GM21723 (cell line): ENCODE measurements around the gene PPP1R12C.
"Not testable (repeated sequence)": the region's sequence is repeated elsewhere in the genome, so short reads cannot be mapped to it uniquely, and the experiment has no call there.

Experiments
- ATAC-seq: cut with Tn5 transposase; IDR thresholded peaks from one replicate; pipeline ENCODE4 v1.9.1; 2021; ENCODE audit warnings: mild to moderate bottlenecking, moderate library complexity; ENCODE audit not compliant: unreplicated experiment

The PPP1R12C gene

GRCh38 chr19:55076321-55076720 lies 41.1 kb downstream of the PPP1R12C start:
- no peak for ATAC-seq

DNA sequence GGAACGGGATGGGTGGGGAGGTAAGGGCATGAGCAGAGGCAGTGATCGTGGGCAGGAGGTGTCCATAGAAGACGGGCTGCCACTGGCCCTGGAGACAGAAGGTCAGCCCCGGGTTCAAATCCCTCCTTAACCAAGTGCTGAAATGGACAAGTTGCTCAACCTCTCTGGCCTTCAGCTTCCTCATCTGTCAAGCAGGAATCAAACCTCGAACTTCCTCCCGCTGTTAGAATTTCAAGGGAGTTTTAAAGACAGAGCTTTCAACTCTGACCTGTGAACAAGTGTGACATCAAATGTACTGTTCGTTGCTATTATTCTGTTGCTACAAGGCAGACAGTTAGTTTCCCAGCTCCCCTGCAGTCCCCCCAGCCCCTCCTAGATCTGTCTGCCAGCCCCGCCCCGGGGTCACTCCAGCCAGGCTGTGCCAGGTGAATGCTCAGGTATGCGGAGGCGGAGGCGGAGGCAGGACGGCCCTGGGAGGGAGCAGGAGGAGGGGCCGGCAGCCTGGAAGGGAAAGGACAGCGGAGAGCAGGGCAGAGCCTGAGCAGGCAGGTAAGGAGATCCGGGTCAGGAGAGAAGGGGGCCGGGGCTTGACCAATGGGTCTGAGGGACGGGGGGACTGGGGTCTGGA lies 42.0 kb downstream of the PPP1R12C start, which contains the start of gene EPS8L1:
EPS8L1 (plus strand) TSS at position 499 of the 628 bp plus-strand sequence. CDS start 576 bp downstream, outside the sequence.
- ATAC-seq, result no peak

DNA sequence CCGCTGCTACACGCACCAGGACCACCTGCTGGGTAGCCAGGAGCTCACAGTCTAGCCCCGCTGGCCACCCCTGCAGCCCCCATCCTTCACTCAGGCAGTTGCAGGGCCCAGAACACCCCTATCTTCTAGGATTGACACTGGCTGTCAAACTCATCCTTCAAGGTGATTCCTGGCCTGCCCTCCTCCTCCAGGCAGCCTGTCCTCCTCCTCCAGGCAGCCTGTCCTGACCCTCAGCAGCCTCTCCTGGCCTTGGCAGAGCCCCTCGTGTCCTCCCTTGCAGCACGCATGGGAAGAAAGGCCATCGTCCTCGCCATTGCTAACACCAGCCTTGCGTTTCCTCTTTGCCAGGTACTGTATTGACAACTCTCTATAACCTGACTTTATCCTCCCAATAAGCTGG lies 45.5 kb downstream of the PPP1R12C start:
- no peak for ATAC-seq

GRCh38 chr19:55071129-55071502 lies 46.3 kb downstream of the PPP1R12C start:
- no peak for ATAC-seq

DNA sequence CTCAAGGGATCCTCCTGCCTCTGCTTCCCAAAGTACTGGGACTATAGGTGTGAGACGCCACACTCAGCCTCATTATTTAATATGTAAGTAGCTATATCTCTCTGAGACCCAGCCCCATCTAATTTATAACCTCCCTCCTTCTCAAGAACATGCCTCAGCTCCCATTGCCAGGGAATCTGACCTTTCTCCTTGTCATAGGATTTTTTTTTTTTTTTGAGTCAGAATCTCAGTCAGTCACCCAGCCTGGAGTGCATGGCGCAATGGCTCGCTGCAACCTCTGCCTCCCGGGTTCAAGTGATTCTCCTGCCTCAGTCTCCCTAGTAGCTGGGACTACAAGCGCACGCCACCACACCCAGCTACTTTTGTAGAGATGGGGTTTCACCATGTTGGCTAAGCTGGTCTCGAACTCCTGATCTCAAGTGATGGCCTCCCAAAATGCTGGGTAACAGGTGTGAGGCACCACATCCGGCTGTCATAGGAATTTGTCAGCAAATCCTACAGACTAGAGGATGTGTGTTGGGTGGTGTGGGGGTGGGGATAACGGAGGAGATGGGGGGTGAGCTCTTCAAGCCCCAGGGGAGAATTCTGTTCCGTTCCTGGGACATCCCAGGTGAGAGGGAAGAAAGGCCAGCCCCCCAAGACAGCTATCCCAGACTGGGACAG lies 46.8 kb downstream of the PPP1R12C start:
- ATAC-seq, result no peak

DNA sequence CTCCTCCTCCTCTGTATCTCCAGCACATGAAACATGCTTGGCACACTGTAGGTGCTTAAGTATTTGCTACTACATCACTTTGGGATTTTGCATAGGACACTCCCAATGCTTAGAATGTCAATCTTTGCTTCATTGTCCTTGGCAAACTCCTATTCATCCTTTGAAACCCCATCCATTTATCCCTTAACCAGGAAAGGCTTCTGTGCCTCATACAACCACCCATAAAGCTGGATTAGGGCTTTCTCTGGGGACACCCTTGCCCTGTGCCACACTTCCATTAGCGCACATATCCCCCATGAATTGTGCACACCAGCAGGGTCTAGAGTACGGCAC lies 47.6 kb downstream of the PPP1R12C start:
- no peak for ATAC-seq

GRCh38 chr19:55068950-55069864 lies 48.2 kb downstream of the PPP1R12C start:
- ATAC-seq, result no peak

GRCh38 chr19:55067869-55068268 lies 49.6 kb downstream of the PPP1R12C start:
- no peak for ATAC-seq

GRCh38 chr19:55066107-55066709 lies 51.2 kb downstream of the PPP1R12C start:
- no peak for ATAC-seq

DNA sequence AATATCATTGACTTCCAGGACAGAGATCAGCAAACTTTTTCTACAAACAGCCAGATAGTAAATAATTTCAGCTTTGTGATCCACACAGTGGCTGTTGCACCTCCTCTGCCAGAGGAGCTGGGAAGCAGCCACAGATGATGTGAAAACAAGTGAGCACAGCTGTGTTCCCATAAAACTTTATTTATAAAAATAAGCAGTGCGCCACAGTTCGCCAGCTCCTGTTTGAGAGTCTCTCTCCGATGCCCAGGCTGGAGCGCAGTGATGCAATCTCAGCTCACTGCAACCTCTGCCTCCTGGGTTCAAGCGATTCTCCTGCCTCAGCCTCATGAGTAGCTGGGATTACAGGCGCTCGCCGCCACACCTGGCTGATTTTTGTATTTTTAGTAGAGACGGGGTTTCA lies 51.9 kb downstream of the PPP1R12C start:
- not testable (repeated sequence) for ATAC-seq

DNA sequence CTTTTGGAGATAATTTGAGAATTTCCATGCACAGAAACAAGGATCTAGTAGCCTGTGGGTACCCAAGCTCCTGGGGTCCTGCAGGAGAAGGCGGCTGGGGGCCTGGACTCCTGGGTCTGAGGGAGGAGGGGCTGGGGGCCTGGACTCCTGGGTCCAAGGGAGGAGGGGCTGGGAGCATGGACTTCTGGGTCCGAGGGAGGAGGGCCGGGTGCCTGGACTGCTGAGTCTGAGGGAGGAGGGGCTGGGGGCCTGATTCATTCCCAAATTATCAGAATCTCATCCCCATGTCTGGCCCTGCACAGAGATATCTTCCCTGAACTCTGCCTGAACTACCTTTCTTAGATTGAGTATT lies 54.0 kb downstream of the PPP1R12C start:
- ATAC-seq, result no peak

- peak; percentile 88 for ATAC-seq
Measured at GRCh38 chr19:55062735-55063491, 54.5 kb downstream of the PPP1R12C start, which contains the start of gene RDH13. TSS of gene RDH13 (minus strand) at chr19:55063148. CDS start at chr19:55063032, 116 bp downstream.

DNA sequence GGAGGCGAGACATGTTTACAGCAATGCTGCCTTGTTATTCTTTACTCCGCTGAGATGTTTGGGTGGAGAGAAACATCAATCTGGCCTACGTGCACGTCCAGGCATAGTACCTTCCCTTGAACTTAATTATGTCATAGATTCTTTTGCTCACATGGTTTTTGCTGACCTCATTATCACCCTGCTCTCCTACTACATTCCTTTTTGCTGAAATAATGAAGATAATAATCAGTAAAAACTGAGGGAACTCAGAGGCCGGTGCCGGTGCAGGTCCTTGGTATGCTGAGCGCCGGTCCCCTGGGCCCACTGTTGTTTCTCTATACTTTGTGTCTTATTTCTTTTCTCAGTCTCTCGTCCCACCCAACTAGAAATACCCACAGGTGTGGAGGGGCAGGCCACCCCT lies 57.1 kb downstream of the PPP1R12C start:
- ATAC-seq, result not testable (repeated sequence)

- no peak for ATAC-seq
Measured at GRCh38 chr19:55058781-55059610, 58.4 kb downstream of the PPP1R12C start.

GRCh38 chr19:55056827-55057226 lies 60.6 kb downstream of the PPP1R12C start:
- ATAC-seq, result no peak

- no peak for ATAC-seq
Measured at GRCh38 chr19:55053735-55054134, 63.7 kb downstream of the PPP1R12C start.

GRCh38 chr19:55050749-55051532 lies 66.5 kb downstream of the PPP1R12C start:
- ATAC-seq, result no peak

DNA sequence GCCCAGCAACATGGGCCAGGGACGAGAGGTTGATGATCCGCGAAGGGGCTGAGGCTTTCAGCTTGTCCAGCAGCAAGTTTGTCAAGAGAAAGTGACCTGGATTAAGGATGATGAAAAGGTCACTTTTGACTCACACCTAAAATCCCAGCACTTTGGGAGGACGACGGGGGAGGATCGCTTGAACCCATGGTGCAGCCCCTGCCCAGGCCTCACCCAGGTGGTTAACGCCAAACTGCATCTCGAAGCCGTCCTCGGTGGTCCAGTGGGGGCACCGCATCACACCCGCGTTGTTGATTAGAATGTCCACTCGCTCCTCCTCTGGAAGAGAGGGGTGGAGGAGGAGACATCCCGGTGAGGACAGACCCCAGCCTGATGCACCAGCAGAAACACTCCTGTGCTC lies 69.0 kb downstream of the PPP1R12C start:
- ATAC-seq, result no peak

GRCh38 chr19:55047951-55048350 lies 69.5 kb downstream of the PPP1R12C start:
- ATAC-seq, result no peak
